SK-N-MC (cell line): ENCODE data around the gene PWWP2B.

Source experiments
- EZH2 ChIP-seq: fragments of 200-600 bp; sonication (generic); IDR thresholded peaks from one replicate; pipeline ENCODE4 v1.6.1; 2017; ENCODE audit warnings: antibody characterized with exemption
- FOXP2 ChIP-seq: optimal IDR thresholded peaks from 2 replicates; pipeline ENCODE3; 2011; ENCODE audit warnings: mild to moderate bottlenecking, moderate library complexity; ENCODE audit not compliant: insufficient read depth; ENCODE audit errors: extremely low read length, control extremely low read depth
- POLR2AphosphoS5 ChIP-seq: IDR thresholded peaks from 2 replicates; pipeline ENCODE4 v1.6.1; 2012; ENCODE audit warnings: mild to moderate bottlenecking, low read depth, low read length, borderline replicate concordance

DNA sequence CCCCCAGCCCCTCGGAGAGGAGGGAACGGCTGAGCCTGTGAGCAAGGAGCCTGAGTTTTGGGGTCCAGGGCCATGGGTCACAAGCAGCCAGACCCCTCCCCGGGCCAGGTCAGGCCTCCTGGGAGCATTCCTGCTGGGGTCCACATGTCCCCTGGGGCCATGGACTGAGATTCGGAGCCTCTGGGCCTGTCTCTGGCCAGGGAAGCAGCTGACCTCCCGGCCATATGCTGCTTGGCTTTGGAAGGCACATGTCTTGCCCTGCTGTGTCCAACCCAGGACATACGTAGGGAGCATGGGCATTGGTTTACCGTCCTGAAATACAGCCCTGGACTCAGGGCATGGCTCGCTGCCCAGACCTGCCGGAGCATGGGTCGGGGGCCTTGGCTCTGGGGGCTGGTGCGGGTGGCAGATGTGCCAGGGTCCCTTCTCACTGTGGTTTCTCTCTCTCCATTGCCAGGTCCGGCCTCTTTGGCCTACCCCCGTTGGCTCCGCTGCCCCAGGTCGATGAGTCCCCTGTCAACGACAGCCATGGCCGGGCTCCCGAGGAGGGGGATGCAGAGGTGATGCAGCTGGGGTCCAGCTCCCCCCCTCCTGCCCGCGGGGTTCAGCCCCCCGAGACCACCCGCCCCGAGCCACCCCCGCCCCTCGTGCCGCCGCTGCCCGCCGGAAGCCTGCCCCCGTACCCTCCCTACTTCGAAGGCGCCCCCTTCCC is 7.3 kb downstream of the PWWP2B start:
- TF ChIP-seq EZH2 = no peak
- no peak for TF ChIP-seq POLR2AphosphoS5
- TF ChIP-seq FOXP2 = no peak
